T-helper 17 cell (primary cell): ENCODE measurements around the gene PITPNM1. TPM values are rescaled to one million over a fixed set of nuclear protein-coding genes. Genes with fewer than 3 reads are reported as not detected.

Experiments used
- ATAC-seq: fragments of 150-1000 bp; cut with Tn5 transposase; 2 replicates; pipeline ENCODE4 v1.10.0; 2021; ENCODE audit warnings: mild to moderate bottlenecking, moderate library complexity
- DNase-seq, 3 donors: peaks; one replicate each; pipeline versions ENCODE4 v3.0.0 to v3.0.0-alpha.2; 2020 to 2021
- H3K9me3 ChIP-seq: one replicate; pipeline ENCODE4 v1.7.0; 2013; ENCODE audit warnings: low read length, mild to moderate bottlenecking; ENCODE audit not compliant: control insufficient read depth, poor library complexity, severe bottlenecking
- H3K27ac Mint-ChIP-seq: one replicate; pipeline ENCODE4 v1.8.0; 2022; ENCODE audit warnings: mild to moderate bottlenecking, moderate library complexity, mixed read lengths
- H3K27me3 Mint-ChIP-seq: one replicate; pipeline ENCODE4 v1.8.0; 2022; ENCODE audit warnings: mixed read lengths
- H3K36me3 Mint-ChIP-seq: one replicate; pipeline ENCODE4 v1.8.0; 2022; ENCODE audit warnings: low read depth, mixed read lengths
- H3K4me1 Mint-ChIP-seq: one replicate; pipeline ENCODE4 v1.8.0; 2022; ENCODE audit warnings: mild to moderate bottlenecking, mixed read lengths
- H3K4me3 Mint-ChIP-seq: one replicate; pipeline ENCODE4 v1.8.0; 2022; ENCODE audit warnings: mild to moderate bottlenecking, moderate library complexity, mixed read lengths
- total RNA-seq, 4 donors: library from RNA in 2 of 4; stranded (reverse) in 2 of 4; gene quantifications; one replicate each; pipeline ENCODE4 v1.2.3 and lab custom pipeline; 2022 to 2026

The PITPNM1 gene
- total RNA-seq, 2 donors from 2014 or later: 109 to 121 TPM

- Mint-ChIP-seq H3K4me1 (peaks cover 15% of the 10 kb centered on the region), H3K36me3 (no peaks in the 10 kb centered on the region), H3K4me3 (no peak overlapping the region), H3K27ac (no peak overlapping the region), H3K27me3 (no peaks in the 10 kb centered on the region)
- H3K9me3 ChIP-seq: no peaks in the 10 kb centered on the region
- DNase-seq: no peak
- ATAC-seq: no peak
Measured at GRCh38 chr11:67495234-67496005, 9.7 kb downstream of the PITPNM1 start.

GRCh38 chr11:67494371-67495233 is 10.6 kb downstream of the PITPNM1 start:
- peaks cover 16% of the 10 kb centered on the region for H3K4me1 Mint-ChIP-seq
- no peaks in the 10 kb centered on the region for H3K27me3 Mint-ChIP-seq
- DNase-seq: no peak
- H3K9me3 ChIP-seq: no peaks in the 10 kb centered on the region
- no peaks in the 10 kb centered on the region for H3K36me3 Mint-ChIP-seq
- no peak overlapping the region for H3K4me3 Mint-ChIP-seq
- ATAC-seq: no peak
- no peak overlapping the region for H3K27ac Mint-ChIP-seq

GRCh38 chr11:67493548-67494370 is 11.4 kb downstream of the PITPNM1 start:
- Mint-ChIP-seq H3K36me3 (no peaks in the 10 kb centered on the region), H3K27me3 (no peaks in the 10 kb centered on the region), H3K4me1 (peaks cover 14% of the 10 kb centered on the region), H3K4me3 (no peak overlapping the region), H3K27ac (no peak overlapping the region)
- ATAC-seq: no peak
- no peaks in the 10 kb centered on the region for H3K9me3 ChIP-seq
- DNase-seq: no peak

GRCh38 chr11:67492801-67493547 is 12.2 kb downstream of the PITPNM1 start:
- DNase-seq: no peak
- peaks cover under 1% of the 10 kb centered on the region for H3K36me3 Mint-ChIP-seq
- H3K27me3 Mint-ChIP-seq: no peaks in the 10 kb centered on the region
- no peaks in the 10 kb centered on the region for H3K9me3 ChIP-seq
- peak; percentile 27 for ATAC-seq
- no peak overlapping the region for H3K4me3 Mint-ChIP-seq
- no peak overlapping the region for H3K27ac Mint-ChIP-seq
- H3K4me1 Mint-ChIP-seq: peaks cover 21% of the 10 kb centered on the region

- Mint-ChIP-seq H3K27me3 (no peaks in the 10 kb centered on the region), H3K4me3 (no peak overlapping the region), H3K27ac (no peak overlapping the region), H3K36me3 (peaks cover 5% of the 10 kb centered on the region), H3K4me1 (peaks cover 28% of the 10 kb centered on the region)
- no peaks in the 10 kb centered on the region for H3K9me3 ChIP-seq
- DNase-seq (no peak), ATAC-seq (no peak)
Measured at GRCh38 chr11:67492069-67492727, 13.0 kb downstream of the PITPNM1 start.

GRCh38 chr11:67491276-67492068 is 13.7 kb downstream of the PITPNM1 start:
- no peak for ATAC-seq
- no peaks in the 10 kb centered on the region for H3K9me3 ChIP-seq
- peaks cover 5% of the 10 kb centered on the region for H3K36me3 Mint-ChIP-seq
- no peaks in the 10 kb centered on the region for H3K27me3 Mint-ChIP-seq
- no peak overlapping the region for H3K4me3 Mint-ChIP-seq
- peaks cover 34% of the 10 kb centered on the region for H3K4me1 Mint-ChIP-seq
- DNase-seq: no peak
- no peak overlapping the region for H3K27ac Mint-ChIP-seq

GRCh38 chr11:67490727-67491065 is 14.5 kb downstream of the PITPNM1 start:
- no peak for ATAC-seq
- no peaks in the 10 kb centered on the region for H3K27me3 Mint-ChIP-seq
- H3K27ac Mint-ChIP-seq: no peak overlapping the region
- peaks cover 5% of the 10 kb centered on the region for H3K36me3 Mint-ChIP-seq
- no peak overlapping the region for H3K4me3 Mint-ChIP-seq
- DNase-seq: no peak
- H3K4me1 Mint-ChIP-seq: peaks cover 37% of the 10 kb centered on the region
- no peaks in the 10 kb centered on the region for H3K9me3 ChIP-seq

GRCh38 chr11:67489885-67490726 is 15.1 kb downstream of the PITPNM1 start:
- H3K27ac Mint-ChIP-seq: peak overlapping the region; percentile 14
- H3K9me3 ChIP-seq: no peaks in the 10 kb centered on the region
- ATAC-seq: no peak
- peaks cover 5% of the 10 kb centered on the region for H3K36me3 Mint-ChIP-seq
- no peak for DNase-seq
- H3K4me1 Mint-ChIP-seq: peaks cover 39% of the 10 kb centered on the region
- H3K4me3 Mint-ChIP-seq: no peak overlapping the region
- no peaks in the 10 kb centered on the region for H3K27me3 Mint-ChIP-seq

GRCh38 chr11:67489203-67489884 is 15.8 kb downstream of the PITPNM1 start:
- peaks cover 46% of the 10 kb centered on the region for H3K4me1 Mint-ChIP-seq
- peaks cover 5% of the 10 kb centered on the region for H3K36me3 Mint-ChIP-seq
- no peaks in the 10 kb centered on the region for H3K9me3 ChIP-seq
- H3K27ac Mint-ChIP-seq: peak overlapping the region; percentile 14
- ATAC-seq (no peak), DNase-seq (no peak)
- no peaks in the 10 kb centered on the region for H3K27me3 Mint-ChIP-seq
- H3K4me3 Mint-ChIP-seq: no peak overlapping the region

GRCh38 chr11:67486481-67487195 is 18.5 kb downstream of the PITPNM1 start:
- H3K27ac Mint-ChIP-seq: peak overlapping the region; percentile 99
- H3K9me3 ChIP-seq: no peaks in the 10 kb centered on the region
- H3K36me3 Mint-ChIP-seq: peaks cover 7% of the 10 kb centered on the region
- ATAC-seq (no peak), DNase-seq (no peak)
- no peaks in the 10 kb centered on the region for H3K27me3 Mint-ChIP-seq
- peaks cover 63% of the 10 kb centered on the region for H3K4me1 Mint-ChIP-seq
- peak overlapping the region; percentile 96 for H3K4me3 Mint-ChIP-seq
